Keratinocyte (primary cell): Measurements from ENCODE around the gene ACAP3. TPM values are rescaled to one million over a fixed set of nuclear protein-coding genes. Genes with fewer than 3 reads are reported as not detected.
A peak's percentile ranks its signal among the peaks of the same experiment; 100 is the strongest.

Experiments used
- DNase-seq: peaks from one replicate; pipeline ENCODE4 v3.0.0-alpha.2; 2011; ENCODE audit warnings: low read depth, missing footprints, low spot score
- FAIRE-seq: peaks from 2 replicates; lab custom pipeline; 2011; peaks lifted over from hg19 to GRCh38; lab: Jason Lieb, UNC
- H2AFZ ChIP-seq: 2 replicates; pipeline ENCODE4 v1.6.0; 2012; ENCODE audit warnings: low read length, control low read depth, inconsistent platforms; ENCODE audit not compliant: control insufficient read depth
- H3K27ac ChIP-seq: 2 replicates; pipeline ENCODE4 v1.5.1; 2011; ENCODE audit warnings: low read length; ENCODE audit not compliant: control insufficient read depth, insufficient read depth
- H3K27me3 ChIP-seq: 3 replicates; pipeline ENCODE4 v1.6.0; 2011; ENCODE audit warnings: low read length; ENCODE audit not compliant: control insufficient read depth, insufficient read depth; ENCODE audit errors: extremely low read depth
- H3K36me3 ChIP-seq, 2 experiments: 2 replicates in 1 of 2; 3 replicates in 1 of 2; pipeline ENCODE4 v1.5.1; 2011; ENCODE audit warnings: low read length in 2 of 2, mild to moderate bottlenecking in 1 of 2; ENCODE audit not compliant: control insufficient read depth in 2 of 2, insufficient read depth in 2 of 2; ENCODE audit errors: extremely low read depth in 1 of 2
- H3K4me1 ChIP-seq: 3 replicates; pipeline ENCODE4 v1.5.1; 2011; ENCODE audit warnings: low read length; ENCODE audit not compliant: control insufficient read depth, insufficient read depth; ENCODE audit errors: extremely low read depth
- H3K4me2 ChIP-seq: 3 replicates; pipeline ENCODE4 v1.6.0; 2011; ENCODE audit warnings: low read depth, low read length; ENCODE audit not compliant: control insufficient read depth, insufficient read depth; ENCODE audit errors: extremely low read depth
- H3K4me3 ChIP-seq, 3 experiments: fragments of 200-600 bp in 1 of 3; sonication (generic) in 1 of 3; 2 replicates in 2 of 3; 3 replicates in 1 of 3; pipeline ENCODE4 v1.5.1; 2011 to 2016; ENCODE audit warnings: low read length in 3 of 3, mild to moderate bottlenecking in 3 of 3, control low read depth in 2 of 3, inconsistent platforms in 1 of 3, low read depth in 1 of 3, mixed read lengths in 1 of 3, mixed run types in 1 of 3, moderate library complexity in 1 of 3; ENCODE audit not compliant: control insufficient read depth in 2 of 3, insufficient read depth in 2 of 3; ENCODE audit errors: extremely low read depth in 1 of 3
- H3K79me2 ChIP-seq: 2 replicates; pipeline ENCODE4 v1.6.0; 2012; ENCODE audit warnings: low read length; ENCODE audit not compliant: control insufficient read depth, insufficient read depth
- H3K9ac ChIP-seq: 3 replicates; pipeline ENCODE4 v1.6.0; 2011; ENCODE audit warnings: low read length; ENCODE audit not compliant: control insufficient read depth, insufficient read depth; ENCODE audit errors: extremely low read depth
- H3K9me1 ChIP-seq: 3 replicates; pipeline ENCODE4 v1.6.0; 2011; ENCODE audit warnings: low read length; ENCODE audit not compliant: control insufficient read depth, insufficient read depth; ENCODE audit errors: extremely low read depth
- H3K9me3 ChIP-seq: 2 replicates; pipeline ENCODE4 v1.5.1; 2012; ENCODE audit warnings: low read depth, low read length; ENCODE audit not compliant: control insufficient read depth
- H4K20me1 ChIP-seq: 3 replicates; pipeline ENCODE4 v1.6.0; 2011; ENCODE audit warnings: low read length; ENCODE audit not compliant: control insufficient read depth, insufficient read depth; ENCODE audit errors: extremely low read depth
- CTCF ChIP-seq, 3 experiments: IDR thresholded peaks in 1 of 3; conservative IDR thresholded peaks in 1 of 3; optimal IDR thresholded peaks in 1 of 3; 2 replicates in 2 of 3; 3 replicates in 1 of 3; pipeline versions ENCODE3 to v1.5.1; 2011; ENCODE audit warnings: low read length in 3 of 3, mild to moderate bottlenecking in 3 of 3, moderate library complexity in 2 of 3, control low read depth in 1 of 3, inconsistent platforms in 1 of 3; ENCODE audit not compliant: insufficient read depth in 2 of 3; ENCODE audit errors: extremely low read depth in 1 of 3
- EZH2 ChIP-seq: IDR thresholded peaks from one replicate; pipeline ENCODE4 v1.6.1; 2012; ENCODE audit warnings: inconsistent platforms, mild to moderate bottlenecking, low read length, moderate library complexity
- dilution Hi-C: fragments of 300-500 bp; cut with MboI; formaldehyde crosslinking; loops from one replicate; pipeline ENCODE4 v1.7.0; 2020; ENCODE audit warnings: low sequenced_read_pairs; ENCODE audit not compliant: extremely low pct_ligation_motif_present
- polyA plus RNA-seq, 5 experiments: library from polyadenylated mRNA; depleted of rRNA in 3 of 5; stranded (reverse) in 3 of 5; stranded (forward) in 1 of 5; unstranded in 1 of 5; fragments of >200 nt; gene quantifications; 1 replicate in 1 of 5; 2 replicates in 3 of 5; 3 replicates in 1 of 5; pipeline versions ENCODE4 v1.2.1 to v1.2.3, GENCODE V29; 2011 to 2012; ENCODE audit warnings: missing spikeins in 2 of 5, low read depth in 1 of 5, low replicate concordance in 1 of 5

Gene ACAP3
- polyA plus RNA-seq, 1 donor (not counting 4 experiments of a cell fraction or from before 2014, with no cell fraction given): 17.4 TPM

- dilution Hi-C loops: no loop called here
- Histone ChIP-seq H3K4me3 (no peak overlapping the region), H3K79me2 (no peaks in the 10 kb centered on the region), H3K36me3 (no peaks in the 10 kb centered on the region), H3K9me1 (no peaks in the 10 kb centered on the region), H3K9me3 (no peaks in the 10 kb centered on the region), H4K20me1 (no peaks in the 10 kb centered on the region), H3K4me1 (peaks cover 12% of the 10 kb centered on the region), H3K27me3 (no peaks in the 10 kb centered on the region), H2AFZ (no peak overlapping the region), H3K9ac (no peak overlapping the region), H3K27ac (no peak overlapping the region), H3K4me2 (no peak overlapping the region)
- DNase-seq: no peak
- FAIRE-seq: no peak
- no peak for TF ChIP-seq CTCF (optimal IDR thresholded peaks at IDR 0.05 in 1 of 3, IDR thresholded peaks at IDR 0.05 in 1 of 3, conservative IDR thresholded peaks at IDR 0.05 in 1 of 3; ENCODE audit: extremely low read depth in 1 of 3, insufficient read depth in 2 of 3, low read length in 3 of 3)
- TF ChIP-seq EZH2: no peak
Measured at GRCh38 chr1:1284221-1285101, 23.3 kb downstream of the ACAP3 start.

GRCh38 chr1:1283821-1284220, 23.9 kb downstream of the ACAP3 start:
- DNase-seq: no peak
- no peak for FAIRE-seq
- H3K9ac ChIP-seq: no peak overlapping the region
- no peak overlapping the region for H3K4me2 ChIP-seq
- no peaks in the 10 kb centered on the region for H3K9me3 ChIP-seq
- no peak overlapping the region for H3K4me3 ChIP-seq
- H3K27ac ChIP-seq: no peak overlapping the region
- H3K4me1 ChIP-seq: peaks cover 12% of the 10 kb centered on the region
- H3K9me1 ChIP-seq: no peaks in the 10 kb centered on the region
- no peaks in the 10 kb centered on the region for H4K20me1 ChIP-seq
- H2AFZ ChIP-seq: no peak overlapping the region
- dilution Hi-C loops: no loop called here
- TF ChIP-seq CTCF (optimal IDR thresholded peaks at IDR 0.05 in 1 of 3, IDR thresholded peaks at IDR 0.05 in 1 of 3, conservative IDR thresholded peaks at IDR 0.05 in 1 of 3; ENCODE audit: extremely low read depth in 1 of 3, insufficient read depth in 2 of 3, low read length in 3 of 3) (peak in 1 of 3 experiments; percentile 28), EZH2 (no peak)
- H3K27me3 ChIP-seq: no peaks in the 10 kb centered on the region
- no peaks in the 10 kb centered on the region for H3K79me2 ChIP-seq
- H3K36me3 ChIP-seq: no peaks in the 10 kb centered on the region
